GM21786 (cell line): ENCODE data around the gene PI4KA.
"Not testable (repeated sequence)": the region's sequence is repeated elsewhere in the genome, so short reads cannot be mapped to it uniquely, and the experiment has no call there.

Experiments
- ATAC-seq: cut with Tn5 transposase; IDR thresholded peaks from one replicate; pipeline ENCODE4 v1.9.1; 2021; ENCODE audit not compliant: unreplicated experiment

Gene PI4KA

DNA sequence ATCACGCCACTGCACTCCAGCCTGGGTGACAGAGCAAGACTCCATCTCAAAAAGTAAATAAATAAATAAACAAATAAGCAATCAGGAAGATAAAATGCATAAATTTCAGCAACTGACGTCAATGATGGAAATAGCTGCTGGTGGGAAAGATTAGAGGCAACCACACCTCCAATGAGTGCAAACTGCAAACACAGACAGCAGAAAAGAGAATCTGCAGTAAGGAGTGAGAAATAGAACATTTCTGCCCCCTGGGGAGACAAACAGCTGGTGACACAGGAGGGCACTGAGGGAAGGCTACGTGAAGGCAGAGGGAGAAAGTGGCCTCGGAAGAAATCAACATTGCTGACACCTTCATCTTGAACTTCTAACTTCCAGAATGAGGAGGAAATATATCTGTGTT, 6.5 kb downstream of the PI4KA start:
- ATAC-seq: no peak

DNA sequence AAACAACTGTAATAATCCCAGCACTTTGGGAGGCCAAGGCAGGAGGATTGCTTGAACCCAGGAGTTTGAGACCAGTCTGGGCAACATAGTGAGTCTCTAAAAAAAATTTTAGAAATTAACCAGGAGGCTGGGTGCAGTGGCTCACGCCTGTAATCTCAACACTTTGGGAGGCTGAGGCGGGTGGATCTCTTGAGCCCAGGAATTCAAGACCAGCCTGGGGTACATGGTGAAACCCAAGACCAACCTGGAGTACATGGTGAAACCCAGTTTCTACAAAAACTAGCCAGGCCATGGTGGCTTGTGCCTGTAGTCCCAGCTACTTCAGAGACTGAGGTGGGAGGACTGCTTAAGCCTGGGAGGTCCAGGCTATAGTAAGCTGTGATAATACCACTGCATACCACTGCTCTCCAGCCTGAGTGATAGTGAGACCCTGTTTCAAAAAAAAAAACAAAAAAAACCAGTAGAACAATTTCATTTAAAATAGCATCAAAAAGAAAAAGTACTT, 11.2 kb downstream of the PI4KA start:
- no peak for ATAC-seq

DNA sequence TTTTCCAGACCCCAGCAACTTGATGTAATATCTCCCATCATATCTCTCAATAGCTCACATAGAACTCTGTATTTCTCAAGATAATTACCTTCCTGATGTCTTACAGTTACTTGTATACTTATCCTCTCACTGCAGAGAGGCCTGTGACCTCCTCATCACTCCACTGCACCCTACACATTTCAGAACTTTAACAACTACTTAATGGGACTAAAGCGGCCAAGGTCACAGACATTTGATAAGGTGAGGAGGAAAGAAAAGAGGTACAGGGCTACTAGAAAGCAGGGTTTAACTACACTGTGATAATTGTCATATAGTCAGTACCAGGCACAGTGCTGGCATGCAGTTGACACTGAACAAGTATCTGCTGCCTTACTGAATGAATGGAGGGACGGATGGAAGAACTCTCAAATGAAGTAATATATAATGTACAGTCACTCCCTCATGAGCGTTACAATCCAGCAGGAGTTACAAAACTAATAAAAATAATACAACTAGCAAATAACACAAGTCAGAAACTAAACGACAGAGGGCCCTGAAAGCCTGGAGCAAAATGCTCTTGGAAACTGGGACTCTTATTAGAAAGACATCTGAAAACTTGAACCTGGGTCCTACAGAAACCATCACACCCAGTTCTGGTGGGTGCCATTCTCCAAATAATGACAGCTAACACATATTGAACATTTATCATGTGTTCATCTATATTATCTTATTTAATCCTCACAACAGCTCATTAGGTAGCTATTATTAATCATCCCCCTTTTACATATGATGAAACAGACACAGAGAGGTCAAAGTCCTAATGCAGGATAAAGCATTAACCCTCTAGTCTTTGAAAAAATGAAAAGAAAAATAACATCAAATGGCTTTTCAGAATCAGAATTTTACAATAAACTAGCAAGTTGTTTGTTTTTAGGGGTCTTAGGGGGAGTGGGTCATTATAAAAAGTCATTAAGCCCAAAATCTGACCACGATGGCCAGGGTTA, 14.3 kb downstream of the PI4KA start:
- ATAC-seq: no peak

DNA sequence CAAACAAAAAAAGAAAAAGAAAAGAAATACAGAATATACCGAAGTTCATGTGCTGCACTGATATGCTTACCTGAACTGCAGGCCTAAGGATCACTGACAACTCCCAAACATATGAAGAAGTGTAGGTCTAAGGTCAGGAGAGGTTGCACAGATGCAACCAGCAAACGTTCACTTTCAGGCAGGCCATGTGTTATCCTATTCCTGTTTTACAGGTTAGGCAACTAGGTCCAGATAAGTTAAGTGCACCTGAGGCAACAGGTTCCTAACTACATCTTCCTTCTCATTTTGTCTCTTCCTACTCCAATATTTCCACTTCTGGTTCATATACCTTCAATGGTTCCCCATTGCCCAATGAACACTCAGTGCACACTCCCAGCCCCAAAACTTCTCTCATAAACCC, 15.1 kb downstream of the PI4KA start:
- no peak for ATAC-seq

DNA sequence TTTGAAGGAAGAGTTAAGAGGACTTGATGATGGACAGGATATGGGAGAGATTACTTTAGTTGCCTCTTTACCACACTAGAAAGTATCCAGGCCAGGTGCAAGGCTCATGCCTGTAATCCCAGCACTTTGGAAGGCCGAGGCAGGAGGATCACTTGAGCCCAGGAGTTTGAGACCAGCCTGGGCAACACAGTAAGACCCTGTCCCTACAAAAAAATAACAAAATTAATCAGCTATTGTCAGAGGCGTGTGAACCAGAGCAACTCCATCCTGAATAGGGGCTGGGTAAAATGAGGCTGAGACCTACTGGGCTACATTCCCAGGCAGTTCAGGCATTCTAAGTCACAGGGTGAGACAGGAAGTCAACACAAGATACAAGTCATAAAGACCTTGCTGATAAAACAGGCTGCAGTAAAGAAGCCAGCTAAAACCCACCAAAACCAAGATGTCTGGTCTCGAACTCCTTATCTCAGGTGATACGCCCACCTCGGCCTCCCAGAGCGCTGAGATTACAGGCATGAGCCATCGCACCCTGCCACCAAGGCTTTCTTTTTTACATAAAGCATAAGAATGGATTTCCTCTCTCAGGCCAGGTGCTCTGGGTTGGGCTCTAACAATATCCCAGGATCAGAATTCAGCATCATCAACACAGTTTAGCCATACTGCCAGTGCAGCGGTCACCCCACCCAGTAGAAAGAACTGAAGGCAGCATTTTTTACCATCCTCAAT, 17.8 kb downstream of the PI4KA start:
- no peak for ATAC-seq

DNA sequence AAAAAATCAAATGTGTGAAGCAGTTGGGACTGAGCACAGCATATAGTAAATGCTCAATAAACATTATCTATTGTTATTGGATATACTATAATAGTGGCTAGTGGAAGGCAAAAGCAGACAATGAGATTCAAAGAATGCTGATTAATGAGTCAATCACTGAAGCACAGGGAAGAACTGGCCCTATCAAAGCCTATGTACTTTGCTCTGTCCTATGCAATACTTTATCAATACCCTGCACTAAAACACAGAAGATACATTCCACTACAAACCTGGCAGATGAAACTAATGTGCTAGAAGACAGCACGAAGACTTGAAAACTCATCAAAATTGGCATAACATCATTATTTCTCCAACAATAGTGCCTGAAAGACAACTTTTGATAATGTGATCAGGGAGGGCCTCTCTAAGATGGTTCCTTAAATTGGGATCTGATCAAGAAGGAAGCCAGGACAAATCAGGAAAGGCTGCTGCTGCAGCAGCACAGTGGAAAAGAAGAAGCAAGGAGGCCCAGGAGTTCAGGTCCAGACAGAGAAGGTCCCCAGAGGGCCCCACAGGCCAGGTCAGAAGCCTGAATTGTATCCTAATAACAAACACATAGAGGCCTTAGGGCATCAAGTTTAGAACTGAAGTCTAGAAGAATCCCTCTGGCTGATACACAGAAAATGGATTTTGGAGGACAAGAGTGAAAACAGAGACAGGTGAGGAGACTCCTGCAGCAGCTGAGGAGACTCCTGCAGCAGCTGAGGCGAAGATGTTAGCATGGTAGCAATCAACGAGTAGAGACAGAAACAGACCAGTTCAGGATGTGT, 18.6 kb downstream of the PI4KA start:
- no peak for ATAC-seq

DNA sequence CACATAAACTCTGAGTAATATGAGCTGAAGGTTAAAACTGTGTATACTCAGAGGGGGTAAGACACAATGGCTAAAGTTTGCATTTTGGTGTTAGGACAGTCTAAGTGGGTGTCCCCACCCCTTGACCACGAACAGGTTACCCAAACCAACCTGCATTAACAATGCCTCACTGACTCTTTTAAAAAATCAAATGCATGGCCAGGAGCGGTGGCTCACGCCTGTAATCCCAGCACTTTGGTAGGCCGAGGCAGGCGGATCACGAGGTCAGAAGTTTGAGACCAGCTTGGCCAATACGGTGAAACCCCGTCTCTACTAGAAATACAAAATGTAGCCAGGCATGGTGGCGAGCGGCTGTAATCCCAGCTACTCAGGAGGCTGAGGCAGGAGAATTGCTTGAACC, 19.3 kb downstream of the PI4KA start:
- ATAC-seq: not testable (repeated sequence)

DNA sequence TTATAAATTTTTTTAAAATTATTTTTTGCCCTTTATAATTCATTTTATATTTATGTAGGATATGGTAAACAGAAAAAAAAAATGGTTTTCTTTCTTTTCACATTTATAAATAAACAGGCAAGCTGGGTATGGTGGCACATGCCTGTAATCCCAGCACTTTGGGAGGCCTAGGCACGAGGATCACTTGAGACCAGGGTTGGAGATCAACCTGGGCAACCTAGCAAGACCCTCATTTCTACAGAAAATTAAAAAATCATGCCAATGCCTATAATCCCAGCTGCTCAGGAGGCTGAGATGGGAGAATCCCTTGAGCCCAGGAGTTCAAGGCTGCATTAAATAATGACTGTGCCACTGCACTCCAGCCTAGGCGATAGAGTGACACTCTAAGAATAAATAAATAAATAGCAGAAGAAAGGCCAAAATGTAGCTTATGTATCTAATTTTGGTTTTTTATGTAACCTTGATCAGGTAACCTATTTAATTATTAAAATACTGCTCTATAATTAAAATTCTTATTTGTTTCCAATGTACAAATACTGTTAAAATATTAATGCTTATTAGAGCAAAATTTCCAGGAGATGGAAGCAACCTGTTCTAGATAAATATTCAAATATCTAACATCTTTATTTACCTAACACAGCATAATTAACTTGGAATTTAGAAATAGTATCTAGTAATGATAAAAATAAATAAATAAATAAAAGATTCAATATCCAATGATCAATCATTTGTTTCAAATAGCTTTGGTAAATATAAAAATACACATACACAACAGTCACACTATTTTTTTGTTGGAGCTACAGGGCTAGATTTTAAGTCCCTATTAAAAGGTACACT, 21.4 kb downstream of the PI4KA start:
- no peak for ATAC-seq

DNA sequence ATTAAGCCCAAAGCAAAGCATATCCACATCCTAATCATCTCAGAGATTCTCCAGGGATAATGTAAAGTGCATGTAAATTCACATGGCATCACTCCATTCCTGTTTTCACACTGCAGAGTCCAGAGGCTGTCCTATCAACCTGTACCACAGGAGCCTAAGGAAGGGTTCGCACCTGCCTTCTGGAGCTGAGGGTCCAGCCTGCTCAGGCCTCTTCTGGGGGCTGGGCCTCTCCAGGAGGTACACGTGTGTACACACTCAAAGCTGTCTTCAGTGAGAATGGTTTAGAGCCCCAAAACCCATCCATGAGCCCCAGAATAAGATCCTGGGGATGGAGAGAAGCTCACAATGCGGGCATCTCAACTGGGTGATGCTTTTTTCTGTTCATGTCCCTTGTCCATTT, 23.9 kb downstream of the PI4KA start:
- ATAC-seq: no peak

DNA sequence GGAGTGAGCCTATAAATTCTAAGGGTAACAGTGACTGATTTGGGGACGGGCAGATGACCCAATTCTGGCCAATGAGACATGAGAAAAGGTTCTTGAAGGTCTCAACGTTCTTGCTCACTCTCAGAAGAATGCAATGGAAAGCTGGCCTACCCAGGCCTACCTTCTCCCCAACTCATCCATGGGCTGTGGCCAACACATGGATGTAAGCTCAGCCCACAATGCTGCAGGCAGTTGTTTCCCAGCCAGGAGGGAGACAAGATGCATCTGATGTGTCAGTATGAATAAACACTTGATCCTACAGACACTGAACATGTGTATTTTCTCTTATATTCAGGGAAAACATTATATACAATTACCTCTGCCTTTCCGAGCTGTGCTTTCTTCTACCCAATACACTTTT, 24.4 kb downstream of the PI4KA start:
- ATAC-seq: no peak

DNA sequence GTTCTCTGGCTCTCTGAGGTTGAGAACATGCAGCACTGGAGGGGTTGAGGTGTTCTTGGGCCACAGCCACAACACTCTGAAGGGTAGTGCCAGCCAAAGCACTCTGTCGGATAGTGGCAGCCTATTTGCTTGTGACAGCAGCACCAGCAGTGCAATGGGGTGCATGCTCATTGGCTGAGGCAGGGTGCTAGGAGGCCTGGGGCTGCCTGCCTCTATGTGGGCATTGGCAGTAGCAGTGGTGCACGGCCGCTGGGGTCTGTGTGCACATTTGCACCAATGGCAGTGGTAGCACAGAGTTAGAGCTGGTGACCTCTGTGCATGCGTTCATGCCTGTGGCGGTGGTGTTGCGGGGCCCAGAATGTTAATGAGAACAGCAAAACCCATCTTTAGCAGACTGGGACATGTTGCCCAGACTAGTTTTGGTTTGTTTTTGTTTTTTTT, 25.4 kb downstream of the PI4KA start:
- no peak for ATAC-seq

DNA sequence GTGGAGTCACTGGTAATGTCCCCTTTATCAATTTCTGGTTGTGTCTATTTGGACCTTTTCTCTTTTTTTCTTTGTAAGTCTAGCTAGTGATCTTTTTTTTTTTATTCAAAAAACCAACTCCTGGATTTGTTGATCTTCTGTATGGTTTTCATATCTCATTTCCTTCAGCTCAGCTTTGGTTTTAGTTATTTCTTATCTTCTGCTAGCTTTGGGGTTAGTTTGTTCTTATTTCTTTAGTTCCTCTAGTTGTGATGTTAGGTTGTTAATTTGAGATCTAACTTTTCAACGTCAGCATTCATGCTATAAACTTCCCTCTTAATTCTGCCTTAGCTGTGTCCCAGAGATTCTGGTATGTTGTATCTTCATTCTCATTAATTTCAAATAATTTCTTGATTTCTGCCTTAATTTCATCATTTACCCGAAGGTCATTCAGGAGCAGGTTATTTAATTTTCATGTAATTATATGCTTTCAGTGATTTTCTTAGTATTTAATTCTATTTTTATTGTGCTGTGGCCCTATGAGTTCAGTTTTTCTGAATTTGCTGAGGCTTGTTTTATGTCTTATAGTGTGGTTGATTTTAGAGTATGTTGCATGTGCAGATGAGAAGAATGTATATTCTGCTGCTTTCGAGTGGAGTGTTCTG, 29.0 kb downstream of the PI4KA start:
- ATAC-seq: no peak

DNA sequence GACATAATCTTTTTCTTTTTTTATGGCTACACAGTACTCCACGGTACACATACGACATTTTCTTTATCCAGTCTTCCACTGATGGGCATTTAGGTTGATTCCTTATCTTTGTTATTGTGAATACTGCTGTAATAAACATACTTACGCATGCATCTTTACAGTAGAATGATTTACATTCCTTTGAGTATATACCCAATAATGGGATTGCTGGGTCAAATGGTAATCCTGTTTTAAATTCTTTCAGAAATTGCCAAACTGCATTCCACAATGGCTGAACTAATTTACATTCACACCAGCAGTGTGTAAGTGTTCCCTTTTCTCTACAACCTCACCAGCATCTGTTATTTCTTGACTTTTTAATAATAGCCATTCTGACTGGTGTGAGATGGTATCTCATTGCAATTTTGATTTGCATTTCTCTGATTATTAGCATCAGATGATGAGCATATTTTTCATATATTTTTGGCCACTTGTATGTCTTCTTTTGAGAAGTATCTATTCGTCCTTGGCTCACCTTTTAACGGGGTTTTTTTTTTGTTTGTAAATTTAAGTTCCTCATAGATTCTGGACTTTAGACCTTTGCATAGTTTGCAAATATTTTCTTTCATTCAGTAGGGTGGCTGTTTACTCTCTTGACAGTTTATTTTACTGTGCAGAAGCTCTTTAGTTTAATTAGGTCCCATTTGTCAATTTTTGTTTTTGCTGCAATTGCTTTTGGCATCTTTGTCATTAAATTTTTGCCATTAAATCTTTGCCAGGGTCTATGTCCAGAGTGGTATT, 32.0 kb downstream of the PI4KA start:
- ATAC-seq: not testable (repeated sequence)

DNA sequence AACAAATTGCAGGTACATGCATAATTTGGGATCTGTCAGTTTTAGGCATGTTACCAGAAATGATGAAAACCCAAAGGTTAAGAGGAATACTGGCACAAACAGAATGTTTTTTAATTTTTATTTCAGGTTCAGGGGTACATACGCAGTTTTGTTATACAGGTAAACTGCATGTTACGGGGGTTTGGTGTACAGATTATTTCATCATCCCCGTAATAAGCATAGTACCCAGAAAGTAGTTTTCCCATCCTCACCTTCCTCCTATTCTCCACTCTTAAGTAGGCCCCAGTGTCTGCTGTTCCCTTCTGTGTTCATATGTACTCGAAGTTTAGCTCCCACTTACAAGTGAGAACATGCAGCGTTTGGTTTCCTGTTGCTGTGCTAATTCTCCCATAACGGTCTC, 33.0 kb downstream of the PI4KA start:
- ATAC-seq: no peak

DNA sequence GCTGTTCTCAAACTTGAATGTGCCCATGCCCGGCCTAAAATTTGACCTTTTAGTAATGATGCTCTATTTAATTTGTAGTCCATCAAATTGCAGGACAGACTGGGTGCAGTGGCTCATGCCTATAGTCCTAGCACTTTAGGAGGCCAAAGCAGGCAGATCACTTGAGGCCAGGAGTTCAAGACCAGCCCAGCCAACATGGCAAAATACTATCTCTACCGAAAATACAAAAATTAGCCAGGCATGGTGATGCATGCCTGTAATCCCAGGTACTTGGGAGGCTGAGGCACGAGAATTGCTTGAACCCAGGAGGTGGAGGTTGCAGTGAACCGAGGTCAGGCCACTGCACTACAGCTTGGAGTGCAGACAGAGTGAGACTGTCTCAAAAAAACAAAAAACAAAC, 33.4 kb downstream of the PI4KA start:
- not testable (repeated sequence) for ATAC-seq

DNA sequence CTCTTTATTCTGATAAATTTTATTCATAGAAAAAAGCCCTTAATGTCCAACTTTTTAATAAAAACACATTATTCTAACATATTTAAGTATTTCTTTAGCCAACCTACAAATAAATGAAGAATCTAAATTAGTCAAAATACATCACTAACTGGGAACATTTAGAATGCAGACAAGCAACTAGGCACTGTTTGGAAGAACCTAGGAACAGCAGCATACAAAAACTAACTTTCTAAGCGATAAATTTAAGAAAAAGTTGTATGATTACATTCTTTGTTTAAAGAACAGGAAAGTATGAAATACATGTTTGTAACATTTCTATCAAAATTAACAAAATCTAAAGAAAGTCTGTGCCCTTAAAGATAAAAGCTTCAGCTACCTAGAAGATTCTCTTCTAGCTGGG, 35.3 kb downstream of the PI4KA start:
- ATAC-seq: no peak

DNA sequence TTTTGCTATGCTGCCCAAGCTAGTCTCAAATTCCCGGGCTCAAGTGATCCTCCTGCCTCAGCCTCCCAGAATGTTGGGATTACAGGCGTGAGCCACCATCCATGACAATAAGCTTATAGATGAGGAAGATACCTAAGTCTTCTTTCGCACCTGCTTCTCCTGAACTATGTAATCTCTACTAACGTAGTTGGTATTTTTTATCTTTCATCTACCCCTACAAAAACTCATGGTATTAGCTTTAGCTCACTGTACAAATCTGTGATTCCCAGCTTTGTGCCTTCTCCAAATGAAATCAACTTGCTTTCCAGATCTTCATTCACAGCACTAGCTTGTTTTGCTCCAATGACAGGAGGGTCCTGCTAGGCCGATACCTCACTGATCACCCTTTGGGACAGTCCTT, 36.4 kb downstream of the PI4KA start:
- no peak for ATAC-seq

DNA sequence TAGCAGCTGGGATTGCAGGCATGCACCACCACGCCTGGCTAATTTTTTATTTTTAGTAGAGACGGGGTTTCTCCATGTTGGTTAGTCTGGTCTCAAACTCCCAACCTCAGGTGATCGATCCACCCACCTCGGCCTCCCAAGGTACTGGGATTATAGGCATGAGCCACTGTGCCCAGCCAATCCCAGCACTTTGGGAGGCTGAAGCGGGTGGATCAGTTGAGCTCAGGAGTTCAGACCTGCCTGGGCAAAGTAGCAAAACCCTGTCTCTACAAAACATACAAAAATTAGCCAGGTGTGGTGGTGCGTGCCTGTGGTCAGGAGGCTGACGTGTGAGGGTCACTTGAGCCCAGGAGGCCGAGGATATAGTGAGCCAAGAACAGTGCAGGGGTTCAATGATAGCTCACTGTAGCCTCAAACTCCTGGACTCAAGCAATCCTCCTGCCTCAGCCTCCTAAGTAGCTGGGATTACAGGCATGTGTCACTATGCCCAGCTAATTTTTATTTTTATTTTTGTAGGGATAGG, 36.8 kb downstream of the PI4KA start:
- ATAC-seq: not testable (repeated sequence)

DNA sequence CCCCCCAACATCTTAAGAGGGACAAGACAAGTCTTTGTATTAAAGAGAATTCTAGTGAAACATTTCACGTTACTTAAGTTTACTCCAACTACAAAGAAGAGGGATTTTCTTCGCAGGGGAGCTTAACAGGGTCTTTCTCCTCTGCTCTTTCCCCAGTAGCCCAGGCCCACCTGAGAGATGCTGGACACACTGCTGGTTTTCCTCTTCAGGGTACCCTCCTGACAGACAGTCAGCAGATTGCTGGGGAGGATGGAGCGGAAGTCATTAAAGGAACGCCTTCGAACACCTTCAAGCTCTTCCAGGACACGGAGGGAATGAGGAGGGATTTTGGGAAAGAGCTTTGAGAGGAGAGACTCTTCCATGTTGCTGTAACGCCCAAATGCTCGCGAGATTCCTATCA, 39.1 kb downstream of the PI4KA start:
- ATAC-seq: no peak
